Central memory CD4-positive, alpha-beta T cell (primary cell): Measurements from ENCODE around the gene ADRA2C.

Source experiments
- DNase-seq: peaks from one replicate; pipeline ENCODE4 v3.0.0; 2022

ADRA2C gene

DNA sequence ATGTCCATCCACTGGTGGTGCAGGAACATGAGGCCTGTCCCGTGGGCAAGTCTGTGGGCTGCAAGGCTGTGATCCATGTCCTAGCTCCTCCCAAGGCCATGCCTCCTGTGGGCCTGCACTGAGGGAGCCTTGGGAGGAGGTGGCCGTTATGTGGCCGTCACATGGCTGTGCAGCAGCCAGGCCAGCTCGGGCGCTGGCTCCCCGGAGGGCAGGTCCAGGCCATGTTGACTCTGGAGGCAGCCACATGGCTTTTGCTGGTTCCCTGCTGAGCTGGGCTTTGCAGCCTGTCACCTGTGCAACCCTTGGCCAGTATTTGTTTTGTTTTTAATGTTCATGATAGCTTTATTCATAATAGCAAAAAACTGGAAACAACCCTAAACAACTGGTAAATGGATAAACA is 13.3 kb downstream of the ADRA2C start:
- no peak for DNase-seq

DNA sequence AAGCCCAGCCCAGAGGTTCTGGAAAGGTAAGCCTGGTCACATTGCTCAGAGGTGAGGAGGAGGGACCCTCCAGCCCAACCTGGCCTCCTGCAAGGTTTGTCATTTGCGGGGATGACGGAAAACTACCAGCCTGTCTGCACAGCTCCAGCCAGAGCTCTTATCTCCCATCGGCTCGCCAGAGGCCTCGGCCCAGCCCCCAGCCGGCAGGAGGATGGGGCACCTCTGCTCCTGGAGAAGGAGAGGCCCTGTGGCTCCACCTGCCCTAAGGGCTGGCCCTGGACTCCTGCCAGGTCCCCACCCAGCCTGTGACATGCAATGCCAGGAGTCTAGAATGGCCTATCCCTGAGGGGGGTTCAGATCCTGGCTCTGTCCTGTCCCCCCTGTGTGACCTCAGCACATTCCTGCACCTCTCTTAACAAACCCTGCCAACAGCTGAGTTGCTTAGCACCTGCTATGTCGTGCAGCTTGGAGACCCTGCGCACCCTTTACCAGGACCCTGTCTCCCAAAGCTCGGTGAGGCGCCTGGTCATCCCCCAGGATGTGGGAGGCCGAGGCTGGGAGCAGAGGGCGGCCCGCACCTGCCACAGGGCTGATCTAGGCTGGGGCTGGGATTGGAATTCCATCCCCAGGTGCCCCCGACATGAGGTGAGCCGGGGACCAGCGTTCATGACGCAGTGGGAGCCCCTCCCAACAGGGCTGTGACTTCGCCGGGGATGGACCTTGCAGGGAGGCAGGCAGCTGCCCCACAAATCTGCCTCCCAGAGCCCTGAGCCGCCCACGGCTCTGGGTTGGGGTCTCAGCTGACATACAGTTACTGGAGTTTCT is 14.4 kb downstream of the ADRA2C start:
- DNase-seq, result no peak

DNA sequence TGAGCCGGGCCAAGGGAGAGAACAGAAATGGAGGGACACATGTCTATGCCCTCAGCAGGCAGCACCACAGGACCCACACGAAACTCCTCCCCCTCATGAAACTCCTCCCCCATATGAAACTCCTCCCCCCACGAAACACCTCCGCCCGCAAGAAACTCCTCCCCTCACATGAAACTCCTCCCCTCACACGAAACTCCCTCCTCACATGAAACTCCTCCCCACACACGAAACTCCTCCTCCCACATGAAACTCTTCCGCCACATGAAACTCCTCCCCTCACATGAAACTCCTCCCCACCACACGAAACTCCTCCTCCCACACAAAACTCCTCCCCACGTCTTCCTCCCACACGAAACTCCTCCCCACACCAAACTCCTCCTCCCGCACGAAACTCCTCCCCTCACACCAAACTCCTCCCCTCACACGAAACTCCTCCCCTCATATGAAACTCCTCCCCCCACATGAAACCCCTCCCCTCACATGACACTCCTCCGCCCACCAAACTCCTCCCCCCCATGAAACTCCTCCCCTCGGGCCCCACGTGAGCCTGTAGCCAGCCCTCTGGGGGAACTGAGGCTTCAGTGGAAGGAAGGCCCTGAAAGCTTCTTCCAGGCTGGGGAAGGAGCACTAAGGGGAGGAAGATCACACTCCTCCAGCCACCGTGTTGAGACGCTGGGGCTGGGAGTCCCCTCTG is 15.2 kb downstream of the ADRA2C start:
- no peak for DNase-seq

DNA sequence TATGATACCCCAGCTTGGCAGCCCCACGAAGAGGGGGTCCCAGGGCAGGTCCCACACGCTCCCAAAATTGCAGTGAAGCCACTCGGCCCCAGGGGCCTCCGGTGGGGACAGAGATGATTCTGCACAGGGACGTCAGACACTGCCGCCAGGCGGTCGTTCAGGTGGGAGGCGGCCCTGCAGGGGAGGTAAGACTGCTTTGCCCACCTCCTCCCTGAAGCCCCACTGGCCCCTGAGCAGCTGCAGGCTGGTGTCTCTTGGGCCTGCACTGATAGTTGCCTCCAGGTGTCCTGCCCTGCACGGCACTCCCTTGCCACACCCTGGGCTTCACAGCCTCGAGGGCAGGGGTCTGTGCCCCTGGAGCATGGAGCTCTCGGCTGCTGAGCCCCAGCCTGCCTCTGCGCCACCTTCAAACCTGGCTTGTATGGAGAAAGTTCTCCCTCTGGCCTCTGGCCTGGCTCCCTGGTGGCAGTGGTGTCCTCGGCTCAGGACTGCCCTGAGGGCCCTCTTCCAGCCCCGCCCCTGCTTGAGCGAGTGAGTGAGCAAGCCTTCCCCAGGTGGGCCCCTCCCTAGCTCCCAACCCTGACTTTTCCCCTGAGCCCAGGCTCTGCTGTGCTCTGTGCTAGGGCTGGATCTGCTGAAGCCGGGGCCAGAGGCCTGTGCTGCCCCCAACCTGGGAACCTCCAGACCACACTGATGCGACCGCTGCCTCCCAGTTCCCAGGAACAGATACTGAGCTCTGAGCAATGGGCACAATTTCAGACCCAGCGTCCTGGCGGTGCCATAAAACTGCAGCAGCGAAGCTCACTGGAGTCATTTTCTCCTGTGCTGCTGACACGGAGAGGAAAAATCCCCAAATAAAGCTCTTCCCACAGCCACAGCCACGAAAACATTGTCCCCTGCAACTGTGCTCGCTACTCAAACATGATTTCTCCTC is 16.1 kb downstream of the ADRA2C start:
- DNase-seq, result no peak

DNA sequence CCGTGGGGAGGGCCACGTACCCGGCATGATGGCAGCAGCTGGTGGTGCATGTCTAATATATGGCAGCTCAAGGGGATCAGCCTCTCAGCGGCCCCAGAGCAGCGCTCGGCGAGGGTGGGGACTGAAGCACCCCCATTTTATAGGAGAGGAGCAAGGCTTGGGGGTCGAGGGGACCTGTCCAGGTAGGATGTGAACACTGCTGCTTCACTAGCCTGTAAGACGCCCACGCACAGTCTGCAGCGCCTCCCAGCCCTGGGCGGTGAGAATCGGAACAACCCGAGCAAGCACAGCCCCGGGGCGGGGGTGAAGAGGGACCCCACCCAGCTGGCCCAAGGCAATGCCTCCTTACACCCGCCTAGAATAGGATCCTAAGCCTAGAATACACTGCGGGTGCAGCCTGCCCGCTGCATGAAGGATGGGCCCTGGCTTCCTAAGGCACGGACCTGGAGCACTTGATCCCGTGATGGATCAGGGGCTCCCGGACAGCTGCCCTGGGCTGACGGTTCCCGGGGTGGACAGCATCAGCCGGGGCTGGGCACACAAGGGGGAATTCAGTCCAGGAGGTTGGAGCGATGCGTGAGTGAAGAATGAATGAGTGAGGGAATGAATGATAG is 17.6 kb downstream of the ADRA2C start:
- no peak for DNase-seq

DNA sequence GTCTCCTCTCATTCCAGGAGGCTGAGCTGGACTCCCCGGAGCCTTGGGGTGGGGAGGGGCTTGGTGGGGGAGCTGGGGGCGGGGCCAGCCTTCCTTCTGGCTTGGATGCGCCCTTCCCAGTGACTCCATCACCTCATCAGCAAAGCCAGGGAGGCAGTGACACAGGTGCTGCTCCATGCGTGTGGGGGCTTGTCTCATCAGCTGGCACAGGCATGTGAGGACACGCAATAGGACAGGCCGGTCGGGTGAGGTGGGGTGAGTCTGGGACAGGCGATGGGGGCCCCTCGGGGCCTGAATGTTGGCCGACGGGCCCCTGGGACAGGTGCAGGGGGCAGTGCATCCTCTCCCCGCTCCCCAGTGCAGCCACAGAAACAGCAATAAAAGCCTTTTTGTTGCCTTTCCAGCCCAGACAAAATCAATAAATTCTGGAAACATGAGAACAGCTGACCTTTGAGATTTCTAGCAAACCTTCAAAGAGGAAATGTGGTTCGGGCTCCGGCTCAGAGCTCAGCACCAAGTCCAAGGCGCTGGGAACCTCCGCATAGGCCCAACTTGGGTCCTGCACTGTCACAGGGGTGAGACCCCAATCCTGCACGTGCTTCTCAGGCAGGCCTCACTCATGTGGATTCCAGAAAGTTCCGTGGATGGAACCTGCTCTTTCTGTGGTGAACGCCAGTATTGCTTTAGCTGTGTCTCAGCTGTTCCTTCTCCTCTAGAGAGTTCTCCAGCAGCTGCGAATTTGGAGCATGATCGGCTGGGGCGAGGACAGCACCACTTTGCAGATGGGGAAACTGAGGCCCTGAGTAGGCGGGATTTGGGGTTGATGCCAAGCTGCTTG is 18.5 kb downstream of the ADRA2C start:
- DNase-seq, result no peak

DNA sequence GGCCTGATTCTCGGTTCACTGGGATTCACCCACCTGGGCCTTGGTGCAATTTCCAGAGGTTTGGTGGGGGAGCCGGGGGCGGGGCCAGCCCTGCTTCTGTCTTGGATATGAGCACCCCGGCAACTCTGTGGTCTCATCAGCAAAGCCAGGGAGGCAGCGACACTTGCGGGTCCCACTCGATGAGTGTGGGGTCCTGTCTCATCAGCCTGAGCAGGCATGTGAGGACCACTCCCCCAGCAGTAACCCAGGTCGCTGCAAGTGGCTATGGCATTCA is 19.0 kb downstream of the ADRA2C start:
- no peak for DNase-seq

DNA sequence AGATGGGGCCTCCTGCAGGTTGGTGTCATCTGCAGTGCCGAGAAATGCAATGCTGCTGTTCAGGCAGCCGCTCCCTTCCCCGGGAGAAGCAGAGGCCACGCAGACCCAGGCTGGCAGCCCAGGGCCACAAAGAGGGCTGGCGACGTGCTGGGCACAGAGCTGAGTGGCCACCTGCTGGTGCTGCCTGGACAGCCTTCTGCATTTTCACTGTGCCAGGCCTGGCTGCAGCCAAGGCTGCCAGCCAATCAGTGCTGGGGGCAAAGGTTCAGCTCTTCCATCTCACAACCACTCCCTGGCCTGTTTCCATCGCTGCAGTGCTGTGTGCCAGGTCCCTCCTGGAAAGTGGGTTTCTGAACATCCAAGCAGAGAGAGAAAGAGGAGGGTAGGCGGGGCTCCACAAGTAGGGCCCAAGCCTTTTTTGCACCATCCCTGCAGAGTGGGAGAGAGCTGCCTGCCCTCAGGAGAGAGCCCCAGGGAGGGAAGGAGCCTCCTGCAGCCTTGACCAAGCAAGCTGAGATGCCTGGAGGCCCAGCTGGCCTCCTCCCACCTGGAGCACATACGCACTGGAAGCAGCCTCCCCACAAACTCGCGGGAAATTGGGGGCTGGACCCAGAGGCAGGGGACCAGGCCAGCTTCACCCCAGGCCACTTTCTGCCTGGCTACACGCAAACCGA is 20.1 kb downstream of the ADRA2C start:
- no peak for DNase-seq

DNA sequence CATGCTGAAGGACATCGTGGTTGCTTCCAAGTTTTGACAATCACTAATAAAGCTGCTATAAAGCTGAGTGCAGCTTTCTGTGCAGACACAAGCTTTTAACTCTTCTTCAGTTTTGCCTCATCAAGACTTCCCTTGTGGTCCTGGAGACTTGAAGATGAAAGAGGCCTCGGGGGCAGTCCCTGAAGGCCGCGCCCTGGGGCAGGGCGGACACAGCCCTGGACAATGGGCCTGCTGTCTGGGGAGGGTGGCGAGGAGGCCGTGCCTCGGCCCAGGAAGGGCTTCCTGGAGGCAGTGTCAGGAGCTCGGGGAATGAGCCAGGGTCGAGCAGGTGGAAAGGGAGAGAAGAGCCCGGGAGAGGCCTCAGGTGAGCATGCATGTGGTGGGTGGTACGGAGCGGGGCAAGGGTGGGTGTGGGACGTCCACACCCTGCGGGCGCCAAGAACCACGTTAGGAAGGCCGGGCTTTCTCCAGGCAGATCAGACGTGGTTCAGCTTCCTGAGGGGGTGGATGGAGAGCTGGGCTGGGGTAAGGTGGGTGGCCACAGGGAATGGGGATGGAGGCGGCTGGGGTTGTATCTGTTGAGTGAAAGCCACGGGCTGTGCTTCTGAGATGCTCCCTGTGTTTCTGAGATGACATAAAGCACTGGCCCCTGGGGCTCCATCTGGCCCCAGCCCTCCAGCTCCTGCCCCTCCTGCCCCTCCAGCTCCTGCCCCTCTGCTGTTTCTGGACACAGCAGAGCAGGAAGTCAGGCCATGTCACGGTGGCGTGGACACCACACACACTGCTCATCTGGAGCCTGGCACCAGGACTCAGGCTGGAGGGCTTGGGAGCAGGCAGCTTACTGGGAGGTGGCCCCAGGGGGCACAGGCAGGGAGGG is 21.5 kb downstream of the ADRA2C start:
- DNase-seq, result no peak

DNA sequence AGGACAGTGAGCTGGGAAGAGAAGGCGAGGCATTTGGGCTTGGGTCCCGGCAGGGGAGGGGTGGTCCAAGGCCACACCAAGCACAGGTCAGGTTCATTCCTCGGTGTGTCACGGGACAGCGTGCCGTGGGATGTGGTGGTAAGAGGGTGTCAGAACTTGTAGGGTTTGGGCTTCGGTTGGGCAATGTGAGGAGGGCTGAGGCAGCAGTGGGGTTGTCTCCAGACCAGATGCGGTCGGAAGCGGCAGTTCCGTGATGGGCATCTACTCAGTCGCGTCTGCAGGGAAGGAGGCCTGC is 22.1 kb downstream of the ADRA2C start:
- DNase-seq, result no peak

DNA sequence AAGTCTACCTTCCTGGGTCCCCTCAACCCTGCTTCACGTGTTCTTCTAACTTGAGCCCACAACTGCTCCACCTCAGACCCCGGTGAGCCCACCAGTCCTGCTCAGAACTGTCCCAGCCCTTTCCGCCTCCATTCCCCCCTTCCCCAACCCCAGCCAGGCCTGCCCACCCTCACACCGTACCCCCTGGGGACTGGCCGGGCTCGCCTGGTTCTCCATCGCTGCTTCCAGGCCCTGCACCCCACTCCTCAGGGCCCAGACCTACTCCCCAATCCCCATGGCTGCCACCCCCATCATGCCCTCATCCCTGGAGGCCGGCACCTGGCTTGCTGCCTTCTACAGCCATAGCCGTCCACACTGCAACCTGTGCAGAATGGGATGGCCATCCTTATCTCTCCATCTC is 23.4 kb downstream of the ADRA2C start:
- DNase-seq, result no peak

DNA sequence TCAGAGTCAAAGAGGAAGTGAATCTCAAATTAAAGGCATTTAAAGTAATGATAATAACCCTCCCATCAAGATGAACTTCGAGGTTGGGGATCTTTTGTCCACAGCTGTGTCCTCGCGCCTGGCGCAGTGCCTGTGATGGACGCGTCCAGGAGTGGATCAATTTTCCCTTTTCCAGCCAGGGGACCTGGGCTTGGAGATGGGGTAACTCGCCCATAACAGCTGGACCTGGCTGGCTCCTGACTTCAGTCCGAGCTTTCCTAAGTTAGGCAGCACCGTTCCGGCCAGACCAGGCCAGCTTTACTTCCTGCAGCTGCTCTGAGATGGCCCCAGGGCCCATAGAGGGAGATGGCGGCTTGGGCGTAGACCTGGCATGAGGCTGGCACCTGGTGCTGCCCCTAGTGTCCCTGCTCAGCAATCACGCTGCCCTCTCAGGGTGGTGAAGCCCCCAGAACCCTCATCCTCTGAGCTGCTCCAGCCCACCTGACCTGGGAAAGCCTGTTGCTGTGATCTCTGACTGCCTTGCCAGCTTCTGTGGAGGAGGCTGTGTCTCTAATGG is 23.9 kb downstream of the ADRA2C start:
- no peak for DNase-seq

DNA sequence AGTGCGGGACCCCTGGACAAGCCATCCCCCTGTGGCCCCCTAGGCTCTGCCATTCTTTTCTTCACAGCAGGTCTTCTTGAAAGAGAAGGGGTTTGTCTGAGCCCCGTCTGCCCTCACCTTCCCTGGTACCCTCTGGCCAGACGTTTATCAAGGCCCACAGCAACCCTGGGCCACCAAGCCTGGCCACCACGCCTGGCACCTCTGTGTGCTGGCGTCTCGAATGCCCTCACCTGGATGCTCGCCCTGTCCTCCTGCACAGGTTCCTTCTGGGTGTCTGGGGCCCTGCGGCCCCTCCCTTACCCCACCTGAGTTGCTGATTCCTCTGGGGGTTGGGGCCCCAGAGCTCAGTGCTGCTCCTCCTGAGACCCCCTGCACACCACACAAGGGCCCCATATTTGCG is 25.1 kb downstream of the ADRA2C start:
- no peak for DNase-seq

DNA sequence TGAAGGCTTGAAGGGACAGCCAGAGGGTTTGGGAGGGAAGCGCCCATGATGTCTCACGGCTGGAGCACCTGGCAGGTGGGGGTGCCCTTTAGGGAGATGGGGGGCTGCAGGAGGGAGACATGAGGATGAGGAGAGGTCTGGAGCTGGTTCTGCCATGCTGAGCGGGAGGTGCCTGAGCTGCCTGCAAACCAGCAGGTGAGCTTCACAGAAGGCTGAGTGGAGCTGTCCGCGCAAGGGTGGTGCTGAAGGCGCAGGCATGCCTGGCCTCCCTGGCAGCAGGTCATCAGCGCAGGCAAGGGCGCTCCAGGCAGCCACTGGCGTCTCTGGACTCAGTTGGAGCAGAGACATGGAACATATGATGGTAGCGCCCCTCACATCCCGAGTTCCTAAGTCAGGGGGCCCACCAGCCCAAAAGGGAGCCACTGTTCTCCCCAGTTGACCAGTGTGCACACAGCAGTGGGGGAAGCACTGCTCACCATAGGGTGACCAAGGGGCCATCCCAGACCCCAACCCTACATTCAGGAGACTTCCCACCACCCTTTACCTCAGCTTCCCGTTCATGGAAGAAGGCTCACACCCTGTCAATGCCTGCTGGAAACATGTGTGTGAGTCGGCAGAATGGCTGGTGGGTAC is 25.8 kb downstream of the ADRA2C start:
- DNase-seq, result no peak

DNA sequence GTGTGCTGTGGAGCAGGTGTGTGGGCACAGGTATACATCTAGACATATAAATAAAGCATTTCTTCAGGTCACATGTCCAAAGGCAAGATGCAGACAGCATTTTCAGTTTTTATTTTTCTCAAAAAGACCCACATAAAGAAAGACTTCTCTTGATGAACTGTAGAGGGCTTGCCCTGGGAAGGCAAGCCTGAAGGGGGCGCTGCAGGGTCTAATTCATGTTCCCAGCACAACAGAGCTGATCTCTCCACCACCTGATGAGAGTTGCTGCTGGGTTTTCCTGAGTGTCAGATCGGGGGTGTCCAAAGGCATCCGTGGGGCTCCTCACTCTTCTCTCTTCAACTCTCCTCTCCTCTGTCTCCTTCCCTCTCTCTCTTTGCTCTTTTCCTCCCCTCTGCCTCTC is 26.6 kb downstream of the ADRA2C start:
- no peak for DNase-seq

DNA sequence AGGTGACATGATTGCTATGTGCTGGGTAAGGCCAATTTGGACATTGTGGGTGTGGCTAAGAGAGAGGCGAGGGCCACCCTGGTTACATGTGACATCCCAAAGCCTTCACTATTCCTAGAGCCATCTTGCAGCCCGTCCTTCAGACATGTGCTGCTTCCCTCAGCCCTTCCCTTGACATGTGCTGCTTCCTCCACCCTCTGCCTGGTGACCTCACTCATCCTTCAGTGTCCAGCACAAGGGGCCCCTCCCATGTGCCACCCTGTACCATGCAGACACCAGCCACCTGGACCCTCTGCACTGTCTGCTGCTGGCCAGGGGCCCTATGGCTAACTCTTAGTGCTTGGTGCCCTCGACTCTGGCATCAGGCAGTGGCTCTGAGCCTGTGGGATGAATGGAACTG is 27.4 kb downstream of the ADRA2C start:
- DNase-seq, result no peak

DNA sequence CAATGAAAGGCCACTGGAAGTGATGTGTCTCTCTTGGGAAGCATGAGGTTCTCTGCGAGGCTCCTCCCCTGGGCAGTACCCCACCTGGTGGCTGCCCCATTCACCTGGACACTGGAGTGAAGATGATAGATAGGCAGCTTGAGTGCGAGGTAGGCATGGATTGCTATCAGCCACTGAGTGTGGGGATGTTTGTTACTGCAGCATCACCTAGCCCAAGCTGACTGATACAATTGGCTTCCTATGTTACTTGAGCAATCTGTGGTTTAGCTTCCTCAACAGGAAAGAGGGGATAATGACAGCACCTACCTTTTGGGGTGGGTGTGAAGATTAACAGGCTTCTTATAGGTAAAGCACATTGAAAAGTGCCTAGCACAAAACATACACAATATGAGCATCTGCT is 30.8 kb downstream of the ADRA2C start:
- DNase-seq, result no peak

DNA sequence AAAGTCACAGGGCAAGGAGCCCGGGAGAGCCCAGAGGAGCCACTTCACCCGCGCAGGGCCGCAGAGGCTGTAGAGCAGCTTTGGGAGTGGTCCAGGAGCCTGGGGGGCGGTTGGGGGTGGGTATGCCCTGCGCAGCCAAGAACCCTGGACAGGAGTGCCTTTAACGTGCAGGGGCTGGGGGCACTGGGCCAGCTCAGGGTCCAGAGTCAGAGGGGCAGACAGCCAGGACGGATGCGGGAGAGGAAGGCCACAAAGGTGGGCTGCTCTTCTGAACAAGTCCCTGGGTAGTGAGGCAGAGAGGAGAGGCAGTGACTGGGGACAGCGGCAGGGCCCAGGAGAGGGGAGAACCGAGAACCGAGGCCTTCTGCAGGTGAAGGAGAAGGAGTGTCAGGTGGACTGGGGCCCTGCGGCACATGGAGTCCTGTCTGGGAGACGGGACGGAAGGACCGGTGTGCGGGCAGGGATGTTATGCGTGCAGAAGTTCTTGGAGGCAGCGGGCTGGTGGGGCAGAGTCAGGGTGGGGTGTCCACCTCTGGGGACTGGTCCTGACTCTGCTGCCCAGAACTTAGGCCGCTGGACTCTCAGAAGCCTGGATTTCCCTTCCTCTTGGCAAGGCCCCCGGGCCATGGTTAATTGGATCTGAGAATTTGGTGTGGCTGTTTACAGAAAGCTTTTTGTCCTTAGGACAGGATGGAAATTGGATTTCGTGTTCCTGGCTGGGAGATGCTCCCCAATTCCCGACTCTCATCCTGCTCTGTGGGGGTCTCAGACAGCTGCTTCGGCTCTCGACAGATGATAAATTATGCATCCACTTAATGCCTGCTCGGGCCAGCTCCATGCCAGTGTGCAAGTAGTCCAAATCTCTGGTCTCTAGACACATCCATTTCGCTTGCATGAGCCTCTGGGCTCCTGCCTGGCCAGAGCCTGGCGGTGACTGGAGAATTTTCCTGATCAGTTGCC is 31.9 kb downstream of the ADRA2C start:
- no peak for DNase-seq

DNA sequence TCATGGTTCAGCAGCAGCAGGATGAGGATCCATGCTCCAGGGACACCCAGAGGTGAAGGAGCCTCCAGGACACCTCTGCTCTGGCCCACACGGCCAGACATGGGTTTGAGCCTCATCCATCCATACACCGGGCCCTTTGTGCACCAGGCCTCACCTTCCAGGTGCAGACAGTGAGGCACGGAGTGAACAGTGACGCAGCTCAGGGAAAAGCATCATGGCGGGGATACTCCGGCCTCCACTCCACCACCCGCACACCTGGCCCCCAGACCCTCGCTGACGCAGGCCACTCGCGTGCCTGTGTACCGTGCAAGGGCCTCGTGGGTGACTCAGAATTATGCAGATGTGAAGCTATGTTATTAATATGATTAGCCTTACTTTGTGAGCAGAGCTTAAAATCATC is 33.3 kb downstream of the ADRA2C start:
- no peak for DNase-seq
